Measurements from ENCODE around the gene BCAS4. TPM values are rescaled to one million over a fixed set of nuclear protein-coding genes. Genes with fewer than 3 reads are reported as not detected.
"Not testable (repeated sequence)": the region's sequence is repeated elsewhere in the genome, so short reads cannot be mapped to it uniquely, and the experiment has no call there.

The BCAS4 gene
- total RNA-seq, 2 experiments from 2014 or later, result 19.0 to 20.9 TPM

DNA sequence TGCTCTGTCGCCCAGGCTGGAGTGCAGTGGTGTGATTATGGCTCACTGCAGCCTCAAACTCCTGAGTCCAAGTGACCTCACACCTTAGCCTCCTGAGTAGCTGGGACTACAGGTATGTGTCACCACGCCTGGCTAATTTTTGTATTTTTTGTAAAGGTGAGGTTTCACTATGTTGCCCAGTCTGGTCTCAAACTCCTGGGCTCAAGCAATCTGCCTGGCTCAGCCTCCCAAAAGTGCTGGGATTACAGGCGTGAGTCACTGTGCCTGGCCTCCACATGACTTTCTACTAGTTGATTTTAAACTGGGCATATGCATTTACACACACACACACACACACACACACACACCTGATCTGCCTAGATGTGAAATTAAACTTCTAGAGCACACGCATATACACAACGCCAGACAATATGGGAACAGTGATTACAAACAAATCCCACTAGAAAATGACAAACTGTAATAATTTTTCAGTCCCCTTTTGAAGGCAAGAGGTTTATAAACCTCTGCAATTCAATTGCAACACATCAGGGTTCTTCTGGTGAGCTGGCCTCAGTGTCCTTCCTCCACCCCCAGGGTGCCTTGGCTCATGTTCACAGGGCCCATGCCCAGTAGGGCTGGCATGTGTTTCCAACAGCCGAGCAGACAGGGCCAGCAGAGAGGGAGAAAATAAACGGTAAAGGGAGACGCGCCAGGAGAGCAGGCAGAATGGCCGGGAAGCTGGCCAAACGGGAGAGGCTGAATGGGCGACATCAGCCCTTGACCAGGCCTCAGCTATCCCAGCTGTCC is 32.2 kb upstream of the BCAS4 start:
- H3K4me3 Mint-ChIP-seq, result no peak overlapping the region
- TF ChIP-seq, protein P1, sequence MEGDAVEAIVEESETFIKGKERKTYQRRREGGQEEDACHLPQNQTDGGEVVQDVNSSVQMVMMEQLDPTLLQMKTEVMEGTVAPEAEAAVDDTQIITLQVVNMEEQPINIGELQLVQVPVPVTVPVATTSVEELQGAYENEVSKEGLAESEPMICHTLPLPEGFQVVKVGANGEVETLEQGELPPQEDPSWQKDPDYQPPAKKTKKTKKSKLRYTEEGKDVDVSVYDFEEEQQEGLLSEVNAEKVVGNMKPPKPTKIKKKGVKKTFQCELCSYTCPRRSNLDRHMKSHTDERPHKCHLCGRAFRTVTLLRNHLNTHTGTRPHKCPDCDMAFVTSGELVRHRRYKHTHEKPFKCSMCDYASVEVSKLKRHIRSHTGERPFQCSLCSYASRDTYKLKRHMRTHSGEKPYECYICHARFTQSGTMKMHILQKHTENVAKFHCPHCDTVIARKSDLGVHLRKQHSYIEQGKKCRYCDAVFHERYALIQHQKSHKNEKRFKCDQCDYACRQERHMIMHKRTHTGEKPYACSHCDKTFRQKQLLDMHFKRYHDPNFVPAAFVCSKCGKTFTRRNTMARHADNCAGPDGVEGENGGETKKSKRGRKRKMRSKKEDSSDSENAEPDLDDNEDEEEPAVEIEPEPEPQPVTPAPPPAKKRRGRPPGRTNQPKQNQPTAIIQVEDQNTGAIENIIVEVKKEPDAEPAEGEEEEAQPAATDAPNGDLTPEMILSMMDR (IDR thresholded peaks at IDR 0.05), result no peak
- intact Hi-C loops (cut with DNase I, micrococcal nuclease), result loop anchor here in 1 of 2 experiments (10.0 kb wide), 1 partner anchor 118 kb away; no protein-coding TSS in a partner anchor
- H3K27ac ChIP-seq (ENCODE audit: low read depth in 1 of 2, low read length in 2 of 2), result no peak overlapping the region
- H3K27ac Mint-ChIP-seq, result no peak overlapping the region
- no peaks in the 10 kb centered on the region for H3K9me3 Mint-ChIP-seq
- ChIA-PET CTCF (no interaction called here), POLR2A (no interaction called here)
- H3K27me3 ChIP-seq (ENCODE audit: control insufficient read depth in 1 of 2, insufficient read depth in 2 of 2, low read length in 2 of 2), result no peaks in the 10 kb centered on the region
- H3K4me1 Mint-ChIP-seq (ENCODE audit: low read depth), result no peaks in the 10 kb centered on the region
- H3K4me1 ChIP-seq (ENCODE audit: insufficient read depth, low read length), result no peaks in the 10 kb centered on the region
- no peak for DNase-seq
- H3K4me3 ChIP-seq (ENCODE audit: low read length), result no peak overlapping the region
- no peaks in the 10 kb centered on the region for H3K27me3 Mint-ChIP-seq
- H3K36me3 ChIP-seq (ENCODE audit: insufficient read depth, low read length), result no peaks in the 10 kb centered on the region
- ATAC-seq (ENCODE audit: poor library complexity), result no peak
- no peaks in the 10 kb centered on the region for H3K36me3 Mint-ChIP-seq (ENCODE audit: low read depth)
- H3K9me3 ChIP-seq (ENCODE audit: control insufficient read depth in 1 of 2, insufficient read depth in 1 of 2, low read length in 2 of 2), result no peaks in the 10 kb centered on the region

DNA sequence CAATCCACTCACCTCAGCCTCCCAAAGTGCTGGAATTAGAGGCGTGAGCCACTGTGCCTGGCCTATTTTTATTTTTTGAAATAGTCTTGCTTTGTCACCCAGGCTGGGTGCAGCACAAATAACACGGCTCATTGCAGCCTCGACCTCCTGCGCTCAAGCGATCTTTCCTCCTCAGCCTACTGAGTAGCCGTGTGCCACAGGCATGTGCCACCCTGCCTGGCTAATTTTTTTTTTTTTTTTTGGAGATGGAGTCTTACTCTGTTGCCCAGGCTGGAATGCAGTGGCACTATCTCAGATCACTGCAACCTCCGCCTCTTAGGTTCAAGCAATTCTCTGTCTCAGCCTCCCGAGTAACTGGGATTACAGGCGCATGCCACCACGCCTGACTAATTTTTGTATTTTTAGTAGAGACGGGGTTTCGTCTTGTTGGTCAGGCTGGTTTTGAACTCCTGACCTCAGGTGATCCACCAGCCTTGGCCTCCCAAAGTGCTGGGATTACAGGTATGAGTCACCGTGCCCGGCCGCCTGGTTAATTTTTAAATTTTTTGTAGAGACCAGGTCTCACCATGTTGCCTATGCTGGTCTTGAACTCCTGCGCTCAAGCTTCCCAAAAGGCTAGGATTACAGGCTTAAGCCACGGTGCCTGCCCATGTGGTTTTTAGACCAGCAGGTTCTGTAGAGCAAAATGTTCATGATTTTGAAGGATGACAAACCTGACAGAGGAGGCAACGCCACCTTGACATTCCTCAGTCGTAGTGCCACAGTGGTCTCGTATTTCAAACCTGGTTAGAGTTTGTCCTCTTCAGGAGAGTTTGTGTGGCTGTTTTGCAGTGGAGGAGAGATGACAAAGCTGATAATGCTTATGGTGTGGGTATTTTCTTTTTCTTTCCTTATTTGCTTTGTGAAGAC is 31.1 kb upstream of the BCAS4 start:
- H3K9me3 ChIP-seq (ENCODE audit: control insufficient read depth in 1 of 2, insufficient read depth in 1 of 2, low read length in 2 of 2); H3K27me3 Mint-ChIP-seq; H3K36me3 ChIP-seq (ENCODE audit: insufficient read depth, low read length); H3K4me3 Mint-ChIP-seq; H3K4me1 ChIP-seq (ENCODE audit: insufficient read depth, low read length); CTCF ChIA-PET; H3K27ac ChIP-seq (ENCODE audit: low read depth in 1 of 2, low read length in 2 of 2); DNase-seq; H3K27me3 ChIP-seq (ENCODE audit: control insufficient read depth in 1 of 2, insufficient read depth in 2 of 2, low read length in 2 of 2); H3K4me3 ChIP-seq (ENCODE audit: low read length); H3K36me3 Mint-ChIP-seq (ENCODE audit: low read depth); H3K27ac Mint-ChIP-seq; H3K9me3 Mint-ChIP-seq; POLR2A ChIA-PET; ATAC-seq (ENCODE audit: poor library complexity); H3K4me1 Mint-ChIP-seq (ENCODE audit: low read depth): not testable (repeated sequence)
- intact Hi-C loops (cut with DNase I, micrococcal nuclease), result loop anchor here in 1 of 2 experiments (10.0 kb wide), 1 partner anchor 119 kb away; no protein-coding TSS in a partner anchor

DNA sequence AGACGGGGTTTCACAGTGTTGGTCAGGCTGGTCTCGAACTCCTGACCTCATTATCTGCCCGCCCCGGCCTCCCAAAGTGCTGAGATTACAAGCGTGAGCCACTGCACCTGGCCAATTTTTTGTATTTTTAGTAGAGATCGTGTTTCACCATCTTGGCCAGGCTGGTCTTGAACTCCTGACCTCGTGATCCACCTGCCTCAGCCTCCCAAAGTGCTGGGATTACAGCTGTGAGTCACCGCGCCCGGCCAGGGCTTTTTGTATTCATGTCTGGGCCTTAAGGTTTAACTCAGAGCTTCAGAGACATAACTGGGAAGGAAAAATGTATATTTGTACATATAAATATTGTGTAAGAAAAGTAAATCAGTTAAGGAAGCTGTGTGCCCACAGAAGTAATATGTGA is 29.6 kb upstream of the BCAS4 start:
- H3K9me3 Mint-ChIP-seq; H3K4me3 Mint-ChIP-seq; H3K27me3 ChIP-seq (ENCODE audit: control insufficient read depth in 1 of 2, insufficient read depth in 2 of 2, low read length in 2 of 2); H3K4me3 ChIP-seq (ENCODE audit: low read length); H3K36me3 ChIP-seq (ENCODE audit: insufficient read depth, low read length); H3K4me1 ChIP-seq (ENCODE audit: insufficient read depth, low read length); H3K27ac Mint-ChIP-seq; H3K27ac ChIP-seq (ENCODE audit: low read depth in 1 of 2, low read length in 2 of 2); H3K4me1 Mint-ChIP-seq (ENCODE audit: low read depth); H3K27me3 Mint-ChIP-seq; DNase-seq; ATAC-seq (ENCODE audit: poor library complexity); POLR2A ChIA-PET; H3K36me3 Mint-ChIP-seq (ENCODE audit: low read depth); H3K9me3 ChIP-seq (ENCODE audit: control insufficient read depth in 1 of 2, insufficient read depth in 1 of 2, low read length in 2 of 2): not testable (repeated sequence)
- intact Hi-C loops (cut with DNase I, micrococcal nuclease), result loop anchor here in 1 of 2 experiments (10.0 kb wide), 1 partner anchor 120 kb away; no protein-coding TSS in a partner anchor
- CTCF ChIA-PET, result interaction anchor here (0.7 kb wide), 1 partner anchor 158 kb away, joined by 3 read pairs; no protein-coding TSS in a partner anchor

DNA sequence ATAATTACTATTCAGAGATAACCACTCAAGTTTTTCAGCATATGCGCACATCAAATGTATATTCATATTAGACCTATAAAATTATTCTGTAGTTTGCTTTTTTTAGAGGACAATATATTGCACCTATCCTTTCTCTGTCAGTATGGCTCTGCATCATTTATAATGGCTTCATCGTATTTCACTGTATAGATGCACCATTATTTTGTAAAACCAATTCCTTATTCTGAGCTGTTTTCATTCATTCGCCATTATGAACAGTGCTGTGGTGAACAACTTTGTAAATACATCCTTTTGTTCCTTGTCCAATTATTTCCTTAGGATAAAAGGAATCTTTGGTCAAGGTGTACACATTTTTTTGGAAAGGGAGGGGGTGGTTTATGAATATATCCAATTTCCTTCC is 29.2 kb upstream of the BCAS4 start:
- H3K4me3 Mint-ChIP-seq, result no peak overlapping the region
- no peaks in the 10 kb centered on the region for H3K27me3 ChIP-seq (ENCODE audit: control insufficient read depth in 1 of 2, insufficient read depth in 2 of 2, low read length in 2 of 2)
- H3K27ac ChIP-seq (ENCODE audit: low read depth in 1 of 2, low read length in 2 of 2), result no peak overlapping the region
- H3K4me1 Mint-ChIP-seq (ENCODE audit: low read depth), result no peaks in the 10 kb centered on the region
- H3K36me3 Mint-ChIP-seq (ENCODE audit: low read depth), result no peaks in the 10 kb centered on the region
- ATAC-seq (ENCODE audit: poor library complexity) (no peak), DNase-seq (no peak)
- H3K4me3 ChIP-seq (ENCODE audit: low read length), result no peak overlapping the region
- no peaks in the 10 kb centered on the region for H3K4me1 ChIP-seq (ENCODE audit: insufficient read depth, low read length)
- TF ChIP-seq, protein P1 (IDR thresholded peaks at IDR 0.05), result no peak
- no peaks in the 10 kb centered on the region for H3K36me3 ChIP-seq (ENCODE audit: insufficient read depth, low read length)
- intact Hi-C loops (cut with DNase I, micrococcal nuclease), result loop anchor here in 1 of 2 experiments (10.0 kb wide), 1 partner anchor 121 kb away; no protein-coding TSS in a partner anchor
- no peaks in the 10 kb centered on the region for H3K27me3 Mint-ChIP-seq
- no peaks in the 10 kb centered on the region for H3K9me3 ChIP-seq (ENCODE audit: control insufficient read depth in 1 of 2, insufficient read depth in 1 of 2, low read length in 2 of 2)
- H3K27ac Mint-ChIP-seq, result no peak overlapping the region
- no peaks in the 10 kb centered on the region for H3K9me3 Mint-ChIP-seq
- ChIA-PET POLR2A (no interaction called here), CTCF (no interaction called here)

DNA sequence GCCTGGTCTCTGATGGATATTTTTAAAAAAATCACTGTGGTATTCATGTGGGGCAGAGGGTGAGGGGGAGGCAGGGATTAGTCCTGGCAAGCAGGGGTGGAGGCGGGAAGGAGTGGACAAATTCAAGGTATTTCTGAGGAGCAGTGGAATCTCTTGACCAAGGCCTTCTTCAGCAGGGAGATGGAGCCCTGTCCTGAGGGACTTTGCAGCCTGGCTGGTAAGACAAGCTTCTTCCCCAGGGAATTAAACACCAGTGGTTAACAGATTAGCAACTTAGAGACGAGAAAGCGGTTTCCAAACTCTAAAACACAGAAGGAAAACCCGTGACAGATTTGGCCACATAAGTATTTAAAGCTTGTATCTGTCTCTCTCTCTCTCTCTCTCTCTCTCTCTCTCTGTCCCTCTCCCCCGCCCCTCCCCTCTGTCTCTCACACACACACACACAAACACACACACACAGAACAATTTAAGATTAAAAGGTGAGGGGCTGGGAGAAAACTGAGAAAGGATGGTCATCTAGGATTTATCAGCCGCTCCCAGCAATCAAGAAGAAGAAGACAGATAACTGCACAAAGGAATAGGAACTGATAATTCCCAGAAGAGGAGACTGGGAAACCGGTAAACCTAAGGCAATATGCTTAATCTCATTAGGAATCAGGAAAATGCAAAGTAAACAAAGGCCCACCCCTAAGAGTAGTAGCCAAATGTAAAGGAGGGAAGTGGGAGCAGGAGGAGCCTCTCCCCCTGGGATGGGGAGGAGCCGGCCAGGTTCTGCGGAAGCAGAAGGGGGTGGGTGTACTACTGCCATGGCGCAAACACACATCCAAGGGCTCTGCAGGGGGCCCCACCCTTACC is 27.7 kb upstream of the BCAS4 start:
- H3K4me3 ChIP-seq (ENCODE audit: low read length); CTCF ChIA-PET; ATAC-seq (ENCODE audit: poor library complexity); H3K4me1 Mint-ChIP-seq (ENCODE audit: low read depth); DNase-seq; H3K27ac ChIP-seq (ENCODE audit: low read depth in 1 of 2, low read length in 2 of 2); H3K9me3 ChIP-seq (ENCODE audit: control insufficient read depth in 1 of 2, insufficient read depth in 1 of 2, low read length in 2 of 2); POLR2A ChIA-PET; H3K4me1 ChIP-seq (ENCODE audit: insufficient read depth, low read length); H3K27me3 ChIP-seq (ENCODE audit: control insufficient read depth in 1 of 2, insufficient read depth in 2 of 2, low read length in 2 of 2); H3K36me3 ChIP-seq (ENCODE audit: insufficient read depth, low read length); H3K4me3 Mint-ChIP-seq; H3K36me3 Mint-ChIP-seq (ENCODE audit: low read depth); H3K9me3 Mint-ChIP-seq; H3K27ac Mint-ChIP-seq; H3K27me3 Mint-ChIP-seq: not testable (repeated sequence)
- intact Hi-C loops (cut with DNase I, micrococcal nuclease), result loop anchor here in 1 of 2 experiments (10.0 kb wide), 1 partner anchor 122 kb away; no protein-coding TSS in a partner anchor

Data from CD4-positive, alpha-beta T cell (primary cell).